Ramos (cell line): ENCODE measurements around the gene ANKH.
"Not testable (repeated sequence)": the region's sequence is repeated elsewhere in the genome, so short reads cannot be mapped to it uniquely, and the experiment has no call there.

Source experiments
- in situ Hi-C: fragments of 300-500 bp; cut with MboI; formaldehyde crosslinking; loops from one replicate; pipeline ENCODE4 v1.14.3; 2022; ENCODE audit warnings: low sequenced_read_pairs; ENCODE audit not compliant: unreplicated experiment

ANKH gene

DNA sequence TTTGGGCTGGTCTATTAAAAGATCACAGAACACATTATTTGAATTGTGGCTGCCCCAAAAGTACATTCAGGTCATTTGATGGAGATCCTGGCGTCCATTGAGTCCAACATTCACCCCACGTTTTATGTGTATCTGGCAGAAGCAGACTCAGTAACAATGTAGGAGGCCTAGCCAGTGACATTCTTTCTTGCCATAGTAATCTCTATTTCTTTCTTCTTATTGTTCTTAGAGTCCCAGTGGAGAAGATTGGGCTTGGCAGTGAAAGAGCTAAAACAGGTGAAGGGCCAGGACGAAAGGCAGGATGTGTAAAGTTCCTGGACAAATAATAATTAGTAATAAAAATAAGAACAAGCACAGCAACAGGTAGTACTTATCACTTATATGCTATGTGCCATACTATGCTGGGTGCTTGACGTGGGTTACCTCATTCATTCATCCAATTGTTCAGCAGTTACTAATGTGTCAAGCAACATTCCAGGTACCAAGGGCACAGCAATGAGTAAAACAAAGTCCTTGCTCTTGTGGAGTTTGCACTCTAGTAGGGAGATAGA, 12.6 kb upstream of the ANKH start:
- in situ Hi-C loops, result no loop called here

DNA sequence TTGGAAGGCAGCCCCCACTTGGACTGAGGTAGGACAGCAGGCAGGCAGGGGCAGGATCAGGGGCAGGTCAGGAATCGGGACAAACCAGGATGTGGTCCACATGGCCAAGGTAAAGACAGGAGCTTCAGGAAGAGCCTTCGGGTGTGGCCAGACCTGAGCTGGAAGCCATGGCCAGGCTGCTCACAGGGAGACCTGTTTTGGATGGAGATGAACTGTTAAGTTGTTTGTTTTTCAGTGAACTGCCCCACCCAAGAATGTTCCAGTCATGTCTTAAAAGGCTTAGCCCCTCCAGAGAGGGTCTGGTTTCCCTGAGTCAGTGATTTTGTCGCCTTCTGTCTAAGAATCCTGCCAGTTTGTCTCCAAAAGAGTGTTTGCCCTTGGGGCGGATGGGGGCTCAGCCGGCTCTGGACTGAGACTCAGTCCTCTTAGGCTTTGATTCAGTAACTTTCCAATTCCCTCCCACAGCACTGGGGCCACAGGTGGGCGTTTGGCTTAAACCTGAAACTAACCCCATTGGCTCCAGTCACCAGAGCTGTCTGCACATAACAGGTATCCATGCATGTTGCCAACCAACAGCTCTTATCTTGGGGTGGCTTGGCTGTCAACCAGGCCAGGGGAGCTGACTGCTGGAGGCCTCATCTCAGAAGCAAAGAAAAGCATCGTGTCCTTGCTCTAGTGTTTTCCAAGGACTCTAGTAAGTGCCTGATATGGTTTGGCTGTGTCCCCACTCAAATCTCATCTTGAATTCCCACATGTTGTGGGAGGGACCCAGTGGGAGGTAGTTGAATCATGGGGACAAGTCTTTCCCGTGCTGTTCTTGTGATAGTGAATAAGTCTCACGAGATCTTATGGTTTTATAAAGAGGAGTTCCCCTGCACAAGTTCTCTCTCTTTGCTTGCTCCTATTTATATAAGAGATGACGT, 11.3 kb upstream of the ANKH start:
- in situ Hi-C loops, result no loop called here

GRCh38 chr5:14881826-14882225, 10.2 kb upstream of the ANKH start:
- in situ Hi-C loops, result no loop called here

GRCh38 chr5:14880688-14881087, 9.1 kb upstream of the ANKH start:
- in situ Hi-C loops, result no loop called here

GRCh38 chr5:14879937-14880589, 8.5 kb upstream of the ANKH start:
- in situ Hi-C loops, result no loop called here

- in situ Hi-C loops, result no loop called here
These were observed 7.8 kb upstream of the ANKH start for GRCh38 chr5:14879393-14879792.

DNA sequence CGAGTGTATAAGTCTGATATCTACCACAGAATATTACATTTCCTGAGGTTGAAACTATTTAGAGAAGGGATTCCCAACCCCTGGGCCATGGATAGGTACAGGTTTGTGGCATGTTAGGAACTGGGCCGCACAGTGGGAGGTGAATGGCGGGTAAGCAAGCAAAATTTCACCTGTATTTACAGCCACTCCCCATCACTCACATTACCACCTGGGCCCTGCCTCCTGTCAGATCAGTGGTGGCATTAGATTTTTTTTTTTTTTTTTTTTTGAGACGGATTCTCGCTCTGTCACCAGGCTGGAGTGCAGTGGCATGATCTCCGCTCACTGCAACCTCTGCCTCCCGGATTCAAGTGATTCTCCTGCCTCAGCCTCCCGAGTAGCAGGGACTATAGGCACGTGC, 6.6 kb upstream of the ANKH start:
- in situ Hi-C loops, result not testable (repeated sequence)

DNA sequence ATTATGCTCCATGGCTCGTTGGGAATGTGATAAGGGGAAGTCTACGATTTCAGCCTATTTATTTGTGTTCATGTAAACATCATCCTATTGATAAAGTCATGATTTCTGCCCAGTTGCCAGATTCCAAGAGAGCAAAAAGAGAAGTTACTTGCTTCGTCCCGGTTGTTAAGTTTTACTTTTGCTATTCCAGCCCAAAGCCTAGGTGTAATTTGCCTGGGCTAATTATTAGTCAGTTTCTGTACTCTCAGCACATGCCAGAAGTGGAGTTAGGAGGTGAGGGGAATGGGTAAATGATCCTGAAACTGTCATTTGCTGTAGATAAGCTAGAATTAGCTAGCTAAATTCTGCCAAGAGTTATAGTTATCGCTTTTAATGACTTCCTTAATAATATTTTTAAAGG, 4.5 kb upstream of the ANKH start:
- in situ Hi-C loops, result no loop called here

- in situ Hi-C loops, result no loop called here
These were observed 2.2 kb upstream of the ANKH start for GRCh38 chr5:14873790-14874189.

- in situ Hi-C loops, result no loop called here
These were observed 1.5 kb upstream of the ANKH start for GRCh38 chr5:14873093-14873492.

GRCh38 chr5:14872070-14872989, 752 bp upstream of the ANKH start:
- in situ Hi-C loops, result no loop called here

DNA sequence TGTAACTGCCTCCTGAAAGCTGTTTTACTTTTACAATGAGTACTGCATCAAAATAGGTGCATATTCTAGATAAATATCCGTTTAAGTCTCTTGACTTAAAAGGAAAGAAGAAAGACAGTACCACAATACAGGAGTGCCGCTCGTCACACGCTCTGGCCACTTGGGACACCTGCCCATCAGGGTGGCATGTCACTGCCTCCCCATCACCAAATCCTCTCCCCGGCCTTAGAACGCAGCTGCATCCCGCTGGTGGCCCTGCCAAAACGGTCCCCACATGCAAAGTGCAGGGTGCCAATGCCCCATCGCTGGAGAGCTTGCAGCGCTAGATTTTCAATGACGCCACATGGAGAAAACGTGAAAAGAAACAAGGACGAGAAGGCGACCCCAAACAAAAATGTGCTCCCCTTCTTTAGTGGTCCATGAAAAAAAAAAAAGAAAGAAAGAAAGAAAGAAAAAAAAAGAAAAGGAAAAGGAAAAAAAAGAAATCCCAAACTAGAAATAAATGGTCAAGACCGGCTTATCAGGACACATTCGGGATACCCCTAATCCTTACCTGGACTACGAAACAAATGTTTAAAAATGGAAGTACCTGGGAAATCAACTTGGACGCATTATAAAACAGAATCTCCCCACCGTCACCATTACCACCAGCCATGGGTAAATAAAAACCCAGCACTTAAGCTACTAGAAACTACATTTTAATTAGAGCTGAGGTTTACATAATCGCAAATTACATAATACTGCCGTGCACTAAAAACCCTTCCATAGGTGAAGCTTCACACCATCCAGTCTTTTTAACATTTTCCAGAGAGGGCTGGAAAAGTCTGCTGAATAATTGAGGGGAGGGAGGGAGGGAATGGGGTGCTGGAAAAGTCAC, 1.0 kb downstream of the ANKH start:
- in situ Hi-C loops, result no loop called here

DNA sequence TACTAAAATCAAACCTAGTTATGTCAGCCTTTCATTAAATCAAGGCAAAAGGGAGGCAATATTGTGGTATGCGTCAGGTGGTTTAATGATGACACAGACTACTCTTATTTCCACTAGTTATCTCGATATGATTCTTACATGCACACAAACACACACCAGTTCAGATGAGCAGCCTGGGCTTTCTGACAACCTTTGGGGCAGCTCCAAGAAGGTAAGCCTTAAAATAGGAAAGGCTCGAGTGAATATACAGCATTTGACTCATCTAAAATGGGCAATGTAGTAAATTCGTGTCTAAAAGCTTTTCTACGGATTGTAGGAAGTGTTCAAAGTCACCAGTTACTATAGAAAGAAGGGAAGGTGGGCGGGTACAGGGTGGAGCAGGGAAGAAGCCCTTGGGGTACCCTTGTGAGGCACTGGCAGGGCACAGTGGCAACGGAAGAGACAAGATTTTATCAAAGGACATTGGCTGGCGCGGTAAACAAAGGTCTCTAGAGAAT, 1.9 kb downstream of the ANKH start:
- in situ Hi-C loops, result no loop called here

- in situ Hi-C loops, result no loop called here
These were observed 2.3 kb downstream of the ANKH start for GRCh38 chr5:14869233-14869632.

DNA sequence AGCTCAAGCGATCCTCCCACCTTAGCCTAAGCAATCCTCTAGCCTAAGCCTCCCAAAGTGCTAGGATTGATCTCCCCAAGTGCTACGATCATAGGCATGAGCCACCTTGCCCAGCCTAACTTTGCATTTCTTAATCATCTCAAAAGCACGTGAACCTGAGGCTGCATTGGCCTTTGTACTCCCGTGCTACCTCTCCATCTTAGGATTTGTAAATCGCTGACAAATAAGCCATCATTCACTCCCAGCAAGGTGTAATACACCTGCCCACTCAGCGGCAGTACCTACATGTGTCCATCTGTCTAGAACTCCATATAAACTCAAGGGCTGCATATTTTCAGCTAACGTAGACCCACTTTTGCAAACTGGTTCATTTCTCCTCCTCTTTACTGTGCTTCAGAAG, 2.8 kb downstream of the ANKH start:
- in situ Hi-C loops, result no loop called here

DNA sequence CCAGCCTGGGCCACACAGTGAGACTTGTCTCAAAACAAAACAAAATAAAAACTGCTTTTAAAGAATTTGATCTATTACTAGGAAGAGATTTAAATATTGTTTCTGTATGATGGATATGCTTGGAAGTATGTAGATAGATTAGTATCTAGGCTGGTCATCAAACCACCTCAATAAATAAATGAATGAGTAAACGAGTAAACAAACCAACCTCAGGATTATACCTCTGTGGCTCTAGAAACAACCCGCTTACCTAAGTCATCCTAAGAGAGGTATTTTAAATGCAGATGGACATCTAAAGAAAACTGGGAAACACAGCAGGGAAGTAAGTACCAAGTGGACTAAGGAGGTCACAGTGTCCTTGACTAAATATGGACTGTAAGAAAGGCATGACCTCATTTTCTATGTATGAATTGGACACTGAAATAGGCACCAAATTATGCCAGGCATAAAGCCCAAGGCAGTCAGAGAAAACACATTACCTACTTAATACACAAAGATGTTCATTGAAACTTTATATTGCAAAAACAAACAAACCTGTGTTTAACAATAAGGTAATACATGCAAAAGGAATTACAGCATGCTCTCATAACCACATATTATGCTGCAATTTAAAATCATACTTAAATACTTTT, 7.3 kb downstream of the ANKH start:
- in situ Hi-C loops, result no loop called here

- in situ Hi-C loops, result no loop called here
These were observed 8.5 kb downstream of the ANKH start for GRCh38 chr5:14863105-14863504.

- in situ Hi-C loops, result no loop called here
These were observed 10.3 kb downstream of the ANKH start for GRCh38 chr5:14861123-14861765.
